ENCODE measurements around the gene SLC47A2.

DNA sequence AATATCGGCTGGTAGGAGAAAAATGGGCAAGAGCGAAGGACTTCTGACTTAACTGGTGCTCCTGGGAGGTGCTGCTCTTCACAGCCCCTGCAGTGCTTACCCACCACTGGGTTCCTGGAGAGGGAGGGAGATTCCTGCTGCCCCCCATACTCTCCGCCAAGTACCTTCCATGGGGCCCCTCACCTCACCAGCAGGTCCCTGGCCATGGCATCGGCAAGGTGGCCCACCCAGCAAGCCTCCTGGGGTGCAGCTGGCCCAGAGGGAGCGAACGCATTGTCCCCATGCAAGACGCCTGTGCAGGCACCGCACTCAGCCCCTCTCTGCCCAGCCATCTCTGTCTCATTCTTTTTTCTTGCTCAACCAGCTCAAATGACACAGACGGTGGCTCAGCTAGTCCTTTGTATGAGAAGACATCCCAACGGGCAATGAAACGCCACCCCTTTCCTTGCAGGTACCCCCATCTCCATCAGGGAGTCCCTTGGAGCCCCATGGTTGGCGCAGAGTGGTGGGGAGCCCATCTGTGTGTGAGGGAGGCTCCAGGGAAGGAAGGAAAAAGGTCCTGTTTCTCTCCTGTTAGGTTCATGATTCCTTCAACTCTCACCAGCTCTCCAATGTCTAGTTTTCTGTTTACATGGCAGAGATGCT, 41.3 kb upstream of the SLC47A2 start:
- TF ChIP-seq POLR2A (IDR thresholded peaks at IDR 0.05; ENCODE audit: low read depth, low read length): no peak
- no peak for TF ChIP-seq TAF1 (IDR thresholded peaks at IDR 0.05; ENCODE audit: low read depth, low read length)
- TF ChIP-seq POLR2AphosphoS5 (IDR thresholded peaks at IDR 0.05; ENCODE audit: low read depth, low read length): no peak
- no peak for TF ChIP-seq POU2F2 (IDR thresholded peaks at IDR 0.05; ENCODE audit: low read depth, low read length)
- no peak for TF ChIP-seq PAX5 (IDR thresholded peaks at IDR 0.05; ENCODE audit: insufficient read depth, low read length, severe bottlenecking)
- no peak for TF ChIP-seq SPI1 (IDR thresholded peaks at IDR 0.05; ENCODE audit: low read depth, low read length)

Data from GM12891 (cell line).